ENCODE results near the gene DIS3L2. TPM values are rescaled to one million over a fixed set of nuclear protein-coding genes. Genes with fewer than 3 reads are reported as not detected.

DIS3L2 gene
- total RNA-seq, 2 experiments from 2014 or later = 20.2 to 20.6 TPM

- Histone ChIP-seq H3K9me2 (ENCODE audit: insufficient read depth, low read length) (no peaks in the 10 kb centered on the region), H2AFZ (ENCODE audit: low read length) (no peak overlapping the region), H3K36me3 (ENCODE audit: insufficient read depth, low read length) (no peaks in the 10 kb centered on the region), H4K20me1 (ENCODE audit: insufficient read depth, low read length) (no peaks in the 10 kb centered on the region), H3K4me3 (ENCODE audit: low read depth, low read length, poor library complexity, severe bottlenecking) (no peak overlapping the region), H3K79me2 (ENCODE audit: insufficient read depth, low read depth, low read length) (no peaks in the 10 kb centered on the region), H3K9me3 (ENCODE audit: low read length) (no peaks in the 10 kb centered on the region), H3K4me2 (ENCODE audit: low read length) (no peak overlapping the region), H3K4me1 (ENCODE audit: insufficient read depth, low read length, poor library complexity, severe bottlenecking) (no peaks in the 10 kb centered on the region), H3K27ac (ENCODE audit: low read depth, low read length, poor library complexity, severe bottlenecking) (no peak overlapping the region)
- POLR2A ChIA-PET = interaction anchor here (0.5 to 1.6 kb wide), 6 partner anchors 9 to 186 kb away, joined by 3 to 4 read pairs (median 4); no protein-coding TSS in a partner anchor
- CTCF ChIA-PET (ENCODE audit: unreplicated experiment) = no interaction called here
- no peak for DNase-seq (ENCODE audit: low spot score)
- intact Hi-C loops (cut with micrococcal nuclease; ENCODE audit: unreplicated experiment) = no loop called here
- TF ChIP-seq EZH2phosphoT487 (IDR thresholded peaks at IDR 0.05; ENCODE audit: borderline replicate concordance, low read depth, low read length) = no peak
- TF ChIP-seq, protein P1, sequence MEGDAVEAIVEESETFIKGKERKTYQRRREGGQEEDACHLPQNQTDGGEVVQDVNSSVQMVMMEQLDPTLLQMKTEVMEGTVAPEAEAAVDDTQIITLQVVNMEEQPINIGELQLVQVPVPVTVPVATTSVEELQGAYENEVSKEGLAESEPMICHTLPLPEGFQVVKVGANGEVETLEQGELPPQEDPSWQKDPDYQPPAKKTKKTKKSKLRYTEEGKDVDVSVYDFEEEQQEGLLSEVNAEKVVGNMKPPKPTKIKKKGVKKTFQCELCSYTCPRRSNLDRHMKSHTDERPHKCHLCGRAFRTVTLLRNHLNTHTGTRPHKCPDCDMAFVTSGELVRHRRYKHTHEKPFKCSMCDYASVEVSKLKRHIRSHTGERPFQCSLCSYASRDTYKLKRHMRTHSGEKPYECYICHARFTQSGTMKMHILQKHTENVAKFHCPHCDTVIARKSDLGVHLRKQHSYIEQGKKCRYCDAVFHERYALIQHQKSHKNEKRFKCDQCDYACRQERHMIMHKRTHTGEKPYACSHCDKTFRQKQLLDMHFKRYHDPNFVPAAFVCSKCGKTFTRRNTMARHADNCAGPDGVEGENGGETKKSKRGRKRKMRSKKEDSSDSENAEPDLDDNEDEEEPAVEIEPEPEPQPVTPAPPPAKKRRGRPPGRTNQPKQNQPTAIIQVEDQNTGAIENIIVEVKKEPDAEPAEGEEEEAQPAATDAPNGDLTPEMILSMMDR (conservative IDR thresholded peaks at IDR 0.05; ENCODE audit: low read length) = no peak
- no TSS peak for BruUV-seq (replicated peaks)
Measured at GRCh38 chr2:232126301-232127099, 165.0 kb downstream of the DIS3L2 start.

DNA sequence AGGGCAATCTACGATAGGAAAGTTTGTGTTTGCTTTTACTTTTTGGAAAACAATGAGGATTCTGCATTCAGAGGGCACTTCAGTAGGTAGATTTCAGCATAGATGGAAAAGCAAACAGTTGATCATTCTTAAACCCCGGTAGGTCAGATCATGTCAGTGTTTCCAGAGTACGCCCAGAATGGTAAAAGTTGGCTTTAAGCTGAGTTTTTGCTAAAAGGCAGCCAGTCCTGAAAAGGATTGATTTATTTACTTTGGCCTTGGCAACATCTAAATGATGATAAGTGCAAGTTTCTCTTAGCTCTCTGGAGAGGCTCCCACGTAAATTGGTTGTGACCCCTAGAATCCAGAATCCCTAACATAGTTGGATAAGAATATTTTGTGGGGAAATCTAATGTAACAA lies 168.0 kb downstream of the DIS3L2 start:
- TF ChIP-seq, protein P1 (conservative IDR thresholded peaks at IDR 0.05; ENCODE audit: low read length) = no peak
- TF ChIP-seq EZH2phosphoT487 (IDR thresholded peaks at IDR 0.05; ENCODE audit: borderline replicate concordance, low read depth, low read length) = no peak
- no peak overlapping the region for H3K27ac ChIP-seq (ENCODE audit: low read depth, low read length, poor library complexity, severe bottlenecking)
- no TSS peak for BruUV-seq (replicated peaks)
- POLR2A ChIA-PET = no interaction called here
- no peaks in the 10 kb centered on the region for H3K36me3 ChIP-seq (ENCODE audit: insufficient read depth, low read length)
- no peaks in the 10 kb centered on the region for H3K9me3 ChIP-seq (ENCODE audit: low read length)
- H2AFZ ChIP-seq (ENCODE audit: low read length) = no peak overlapping the region
- intact Hi-C loops (cut with micrococcal nuclease; ENCODE audit: unreplicated experiment) = no loop called here
- CTCF ChIA-PET (ENCODE audit: unreplicated experiment) = no interaction called here
- H4K20me1 ChIP-seq (ENCODE audit: insufficient read depth, low read length) = no peaks in the 10 kb centered on the region
- H3K9me2 ChIP-seq (ENCODE audit: insufficient read depth, low read length) = no peaks in the 10 kb centered on the region
- H3K4me2 ChIP-seq (ENCODE audit: low read length) = no peak overlapping the region
- no peaks in the 10 kb centered on the region for H3K4me1 ChIP-seq (ENCODE audit: insufficient read depth, low read length, poor library complexity, severe bottlenecking)
- H3K79me2 ChIP-seq (ENCODE audit: insufficient read depth, low read depth, low read length) = no peaks in the 10 kb centered on the region
- no peak overlapping the region for H3K4me3 ChIP-seq (ENCODE audit: low read depth, low read length, poor library complexity, severe bottlenecking)
- DNase-seq (ENCODE audit: low spot score) = no peak

- POLR2A ChIA-PET = interaction anchor here (0.7 kb wide), 1 partner anchor 122 kb away, joined by 4 read pairs; no protein-coding TSS in a partner anchor
- intact Hi-C loops (cut with micrococcal nuclease; ENCODE audit: unreplicated experiment) = no loop called here
- no TSS peak for BruUV-seq (replicated peaks)
Measured at GRCh38 chr2:232132181-232132580, 170.7 kb downstream of the DIS3L2 start.

More at GRCh38 chr2:232132181-232132580, 170.7 kb downstream of the DIS3L2 start:
- Histone ChIP-seq H3K4me3 (ENCODE audit: low read depth, low read length, poor library complexity, severe bottlenecking) (no peak overlapping the region), H3K79me2 (ENCODE audit: insufficient read depth, low read depth, low read length) (no peaks in the 10 kb centered on the region), H3K4me1 (ENCODE audit: insufficient read depth, low read length, poor library complexity, severe bottlenecking) (peaks cover 5% of the 10 kb centered on the region), H3K36me3 (ENCODE audit: insufficient read depth, low read length) (no peaks in the 10 kb centered on the region), H3K4me2 (ENCODE audit: low read length) (no peak overlapping the region), H4K20me1 (ENCODE audit: insufficient read depth, low read length) (no peaks in the 10 kb centered on the region), H3K27ac (ENCODE audit: low read depth, low read length, poor library complexity, severe bottlenecking) (no peak overlapping the region), H3K9me2 (ENCODE audit: insufficient read depth, low read length) (no peaks in the 10 kb centered on the region), H3K9me3 (ENCODE audit: low read length) (no peaks in the 10 kb centered on the region), H2AFZ (ENCODE audit: low read length) (no peak overlapping the region)
- TF ChIP-seq, protein P1 (conservative IDR thresholded peaks at IDR 0.05; ENCODE audit: low read length) = no peak
- TF ChIP-seq EZH2phosphoT487 (IDR thresholded peaks at IDR 0.05; ENCODE audit: borderline replicate concordance, low read depth, low read length) = no peak
- no peak for DNase-seq (ENCODE audit: low spot score)
- CTCF ChIA-PET (ENCODE audit: unreplicated experiment) = no interaction called here

Data from OCI-LY7 (cell line).